GM19240 (cell line): Measurements from ENCODE around the gene MROH8.
"Not testable (repeated sequence)": the region's sequence is repeated elsewhere in the genome, so short reads cannot be mapped to it uniquely, and the experiment has no call there.

ENCODE experiments used
- DNase-seq: peaks from one replicate; pipeline ENCODE4 v3.0.0; 2011; ENCODE audit warnings: low spot score; ENCODE audit not compliant: insufficient read length

MROH8 gene

DNA sequence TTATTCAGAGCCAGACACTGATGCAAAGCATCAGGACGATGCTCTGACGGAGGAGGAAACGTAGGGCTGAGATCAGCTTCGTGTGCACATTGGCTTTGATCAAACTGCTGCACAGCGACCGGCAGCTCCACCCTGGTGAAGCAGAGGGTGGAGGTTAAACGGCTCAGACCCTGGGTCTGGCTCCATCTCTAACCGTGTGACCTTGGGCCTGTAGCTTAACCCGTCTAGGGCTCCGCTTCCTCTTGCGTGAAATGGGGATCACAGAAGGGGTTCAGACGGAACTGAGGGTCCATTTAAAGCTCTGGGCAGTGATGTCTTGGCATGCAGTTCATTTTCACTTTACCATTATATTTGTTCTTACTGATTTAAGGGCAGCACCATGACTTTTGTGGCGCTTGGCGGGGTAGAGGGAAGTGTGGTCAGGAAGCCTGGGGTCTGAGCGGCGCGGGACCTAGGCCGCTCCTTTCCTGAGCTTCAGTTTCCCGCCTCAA lies 84.2 kb downstream of the MROH8 start:
- DNase-seq: no peak

DNA sequence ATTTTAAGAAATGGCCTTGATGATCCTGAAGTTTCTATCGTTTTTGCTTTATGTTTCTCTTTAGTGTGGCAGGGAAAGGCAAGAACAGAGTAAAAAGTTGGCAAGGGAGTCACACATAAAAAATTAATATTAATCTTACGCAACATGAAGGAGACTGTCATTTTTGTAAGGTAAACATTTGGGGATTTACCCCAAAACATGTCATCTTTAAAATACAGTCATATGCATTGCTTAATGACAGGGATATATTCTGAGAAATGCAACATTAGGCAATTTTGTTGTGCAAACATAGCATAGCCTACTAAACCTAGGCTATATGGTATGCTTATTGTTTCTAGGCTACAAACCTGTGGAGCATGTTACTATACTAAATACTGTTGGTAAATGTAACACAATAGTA lies 88.9 kb downstream of the MROH8 start:
- no peak for DNase-seq

DNA sequence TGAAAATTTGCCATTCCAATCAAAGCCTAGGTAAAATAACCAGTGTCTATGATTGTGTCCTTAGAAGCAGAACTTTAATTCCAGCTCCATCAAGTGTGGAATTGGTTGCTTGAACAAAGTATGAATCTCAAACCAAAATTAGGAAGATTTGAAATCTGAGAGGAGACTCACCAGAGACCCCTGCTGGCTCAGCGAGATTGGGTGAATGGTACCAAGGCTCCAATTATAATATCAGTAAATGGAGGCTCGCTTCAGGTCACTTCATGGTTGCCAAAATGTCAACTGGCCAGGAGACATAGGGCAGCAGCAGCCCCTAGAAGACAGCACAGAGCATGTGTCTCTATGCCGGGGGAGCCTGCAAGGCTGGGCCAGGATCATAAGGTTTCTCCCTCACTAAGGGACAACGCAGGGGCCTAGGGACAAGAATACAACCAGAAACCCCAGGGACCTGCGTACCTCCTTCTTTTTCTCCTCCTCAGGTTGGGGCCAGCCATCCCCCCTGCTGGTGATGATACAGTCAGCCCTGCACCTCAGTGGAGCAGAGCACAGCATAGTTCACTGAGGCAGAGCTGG lies 97.5 kb downstream of the MROH8 start:
- DNase-seq: no peak

DNA sequence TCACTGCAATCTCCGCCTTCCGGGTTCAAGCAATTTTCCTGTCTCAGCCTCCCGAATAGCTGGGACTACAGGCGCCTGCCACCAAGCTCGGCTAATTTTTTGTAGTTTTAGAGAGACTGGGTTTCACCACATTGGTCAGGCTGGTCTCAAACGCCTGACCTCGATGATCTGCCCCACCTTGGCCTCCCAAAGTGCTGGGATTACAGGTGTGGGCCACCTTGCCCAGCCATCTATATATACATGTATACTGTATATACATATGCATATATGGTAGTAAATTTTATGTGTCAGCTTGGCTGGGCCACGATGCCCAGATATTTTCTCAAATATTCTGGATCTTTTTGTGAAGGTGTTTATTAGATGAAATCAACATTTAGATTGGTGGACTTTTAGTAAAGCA lies 102.3 kb downstream of the MROH8 start:
- no peak for DNase-seq

DNA sequence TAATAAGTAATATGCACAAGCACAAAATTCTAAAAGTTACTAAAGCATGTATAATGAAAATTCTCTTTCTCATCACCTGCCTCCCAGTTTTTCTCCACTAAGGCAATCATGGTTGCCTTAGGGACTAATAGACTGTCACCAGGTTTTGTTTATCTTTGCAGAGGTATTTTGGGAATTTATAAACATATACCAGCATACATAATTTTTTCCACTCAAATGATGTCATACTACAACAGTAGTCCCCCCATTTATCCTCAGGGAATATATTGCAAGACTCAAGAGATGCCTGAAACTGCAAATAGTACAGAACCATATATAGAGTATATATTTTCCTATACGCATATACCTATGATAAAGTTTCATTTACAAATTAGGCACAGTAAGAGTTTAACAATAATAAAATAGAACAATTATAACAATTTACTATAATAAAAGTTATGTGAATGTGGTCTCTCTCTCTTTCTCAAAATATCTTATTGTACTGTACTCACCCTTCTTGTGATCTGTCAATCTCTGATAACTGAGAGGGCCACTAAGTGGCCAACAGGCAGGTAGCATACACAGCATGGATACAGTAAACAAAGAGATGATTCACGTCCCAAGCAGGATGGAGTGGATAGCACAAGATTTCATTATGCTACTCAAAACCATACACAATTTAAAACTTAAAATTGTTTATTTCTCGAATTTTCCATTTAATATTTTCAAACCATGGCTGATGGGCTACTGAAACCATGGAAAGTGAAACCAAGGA lies 103.2 kb downstream of the MROH8 start:
- no peak for DNase-seq

DNA sequence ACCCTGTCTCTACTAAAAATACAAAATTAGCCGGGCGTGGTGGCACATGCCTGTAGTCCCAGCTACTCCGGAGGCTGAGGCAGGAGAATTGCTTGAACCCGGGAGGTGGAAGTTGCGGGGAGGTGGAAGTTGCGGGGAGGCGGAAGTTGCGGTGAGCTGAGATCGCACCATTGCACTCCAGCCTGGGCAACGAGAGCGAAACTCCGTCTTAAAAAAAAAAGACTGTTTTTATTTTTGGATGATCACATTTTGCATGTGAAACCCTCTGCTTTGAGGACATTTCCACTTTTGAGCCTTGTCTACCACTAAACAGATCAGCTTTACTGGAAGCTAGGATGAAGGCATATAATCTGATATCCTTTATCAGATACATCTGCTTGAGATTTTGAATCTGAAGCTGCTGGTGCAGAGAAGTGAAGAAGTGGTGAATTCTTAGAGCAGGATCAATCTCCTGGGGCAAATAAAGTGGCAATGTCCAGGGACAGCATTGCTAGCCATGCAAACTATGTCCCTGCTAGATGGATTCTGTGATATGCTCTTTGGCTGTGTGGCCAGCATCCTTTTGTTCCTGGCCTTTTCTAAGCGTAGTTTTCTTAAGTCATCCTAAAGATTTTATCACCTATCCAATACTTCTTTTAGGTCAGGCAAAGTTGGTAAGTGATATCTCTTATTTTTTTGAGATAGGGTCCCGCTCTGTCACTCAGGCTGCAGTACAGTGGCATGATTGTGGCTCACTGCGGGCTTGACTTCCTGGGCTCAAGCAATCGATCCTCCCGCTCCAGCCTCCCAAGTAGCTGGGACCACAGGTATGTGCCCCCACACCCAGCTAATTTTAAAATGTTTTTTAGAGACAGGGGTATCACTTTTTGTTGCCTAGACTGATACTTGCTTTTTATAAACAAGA lies 106.8 kb downstream of the MROH8 start:
- no peak for DNase-seq

DNA sequence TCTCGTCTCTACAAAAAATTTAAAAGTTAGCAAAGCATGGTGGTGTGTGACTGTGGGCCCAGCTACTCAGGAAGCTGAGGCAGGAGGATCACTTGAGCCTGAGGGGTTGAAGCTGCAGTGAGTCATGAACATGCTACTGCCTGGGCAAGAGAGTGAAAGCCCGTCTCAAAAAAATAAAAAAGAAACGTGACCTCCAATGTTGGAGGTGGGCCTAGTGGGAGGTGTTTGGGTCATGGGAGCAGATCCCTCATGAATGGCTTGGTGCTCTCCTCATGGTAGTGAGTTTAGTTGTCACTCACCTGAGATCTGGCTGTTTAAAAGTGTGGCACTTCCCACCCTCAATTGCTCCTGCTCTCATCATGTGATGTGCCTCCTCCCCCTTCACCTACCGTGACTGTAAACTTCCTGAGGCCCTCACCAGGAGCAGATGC lies 107.9 kb downstream of the MROH8 start:
- DNase-seq: no peak

DNA sequence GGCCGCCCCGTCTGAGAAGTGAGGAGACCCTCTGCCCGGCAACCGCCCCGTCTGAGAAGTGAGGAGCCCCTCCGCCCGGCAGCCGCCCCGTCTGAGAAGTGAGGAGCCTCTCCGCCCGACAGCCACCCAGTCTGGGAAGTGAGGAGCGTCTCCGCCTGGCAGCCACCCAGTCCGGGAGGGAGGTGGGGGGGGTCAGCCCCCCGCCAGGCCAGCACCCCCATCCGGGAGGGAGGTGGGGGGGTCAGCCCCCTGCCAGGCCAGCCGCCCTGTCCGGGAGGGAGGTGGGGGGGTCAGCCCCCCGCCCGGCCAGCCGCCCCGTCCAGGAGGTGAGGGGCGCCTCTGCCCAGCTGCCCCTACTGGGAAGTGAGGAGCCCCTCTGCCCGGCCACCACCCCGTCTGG lies 109.8 kb downstream of the MROH8 start:
- not testable (repeated sequence) for DNase-seq

DNA sequence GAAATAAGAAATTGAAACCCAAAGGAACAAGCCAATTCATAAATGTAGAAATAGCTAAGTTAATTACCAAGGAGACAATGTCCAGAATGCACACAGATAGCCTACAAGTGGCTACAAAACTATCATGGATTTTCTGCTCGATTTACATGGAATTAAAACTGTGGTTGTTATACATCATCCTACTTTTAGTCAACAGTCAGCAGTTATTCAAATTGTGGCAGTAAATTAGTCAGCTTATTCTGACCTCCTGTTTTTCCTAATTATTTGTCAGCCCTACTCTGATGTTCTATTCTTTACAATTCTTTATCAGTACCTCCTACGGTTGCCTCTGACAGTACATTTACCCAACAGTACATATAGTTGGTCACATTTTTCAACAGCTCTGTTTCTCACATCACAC lies 113.2 kb downstream of the MROH8 start:
- no peak for DNase-seq

DNA sequence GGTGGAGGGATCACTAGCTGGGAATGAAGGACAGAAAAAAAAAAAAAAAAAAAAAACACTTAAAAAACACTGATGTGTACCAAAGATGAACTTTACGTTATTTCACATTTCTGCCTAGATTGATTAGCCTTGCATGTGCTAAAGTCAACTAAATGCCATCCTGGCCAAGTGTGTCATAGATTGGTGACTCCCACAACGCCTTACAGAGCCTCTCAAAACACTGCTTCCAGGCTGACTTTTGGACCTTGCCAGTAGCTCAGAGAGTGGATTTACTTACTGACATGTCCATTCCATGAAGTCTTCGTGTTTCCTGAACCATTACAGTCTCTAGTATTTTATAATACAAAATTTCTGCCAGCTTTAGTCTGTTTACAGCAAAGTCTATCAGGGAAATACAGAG lies 124.1 kb downstream of the MROH8 start:
- DNase-seq: no peak

DNA sequence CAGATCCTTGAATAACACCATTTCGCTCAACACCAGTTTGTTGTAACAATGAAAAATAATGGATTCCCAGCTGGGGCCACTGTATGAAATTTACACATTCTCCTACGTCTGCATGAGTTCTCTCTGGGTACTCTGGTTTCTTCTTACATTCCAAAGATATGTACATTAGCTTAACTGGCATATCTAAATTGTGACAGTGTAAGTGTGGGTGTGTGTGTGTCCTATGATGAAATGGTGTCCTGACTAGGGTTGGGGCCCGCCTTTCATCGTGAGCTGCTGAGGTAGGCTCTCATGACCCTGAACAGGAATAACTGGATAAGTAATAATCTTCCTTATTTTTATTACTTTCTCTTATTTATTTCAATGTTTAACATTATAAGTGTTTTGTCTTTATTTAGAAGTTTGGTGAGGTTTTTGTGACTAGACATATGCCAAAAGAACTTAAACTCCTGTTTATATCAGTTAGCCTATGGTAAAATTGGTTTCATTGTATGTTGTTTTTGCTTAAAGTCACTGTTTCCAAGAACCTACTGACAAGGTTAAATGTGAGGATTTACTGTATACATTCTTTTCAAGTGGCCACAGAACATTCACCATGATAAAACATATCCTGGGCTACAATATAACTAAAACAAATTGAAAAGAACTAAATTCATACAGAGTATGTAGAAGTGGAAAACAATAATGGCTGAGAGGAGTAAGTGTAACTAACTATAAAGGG lies 126.0 kb downstream of the MROH8 start:
- no peak for DNase-seq
